ENCODE data around the gene GREB1L. TPM values are rescaled to one million over a fixed set of nuclear protein-coding genes. Genes with fewer than 3 reads are reported as not detected.

The GREB1L gene
- total RNA-seq, 1 donor from 2014 or later: 2.0 TPM

Other genes with a start within 250 kb of the GREB1L start
- 98.8 TPM for gene ROCK1, start 130.4 kb upstream of the GREB1L start, total RNA-seq

Data from sciatic nerve (tissue), 1 donor.